ENCODE results near the gene SLIT1.

SLIT1 gene

DNA sequence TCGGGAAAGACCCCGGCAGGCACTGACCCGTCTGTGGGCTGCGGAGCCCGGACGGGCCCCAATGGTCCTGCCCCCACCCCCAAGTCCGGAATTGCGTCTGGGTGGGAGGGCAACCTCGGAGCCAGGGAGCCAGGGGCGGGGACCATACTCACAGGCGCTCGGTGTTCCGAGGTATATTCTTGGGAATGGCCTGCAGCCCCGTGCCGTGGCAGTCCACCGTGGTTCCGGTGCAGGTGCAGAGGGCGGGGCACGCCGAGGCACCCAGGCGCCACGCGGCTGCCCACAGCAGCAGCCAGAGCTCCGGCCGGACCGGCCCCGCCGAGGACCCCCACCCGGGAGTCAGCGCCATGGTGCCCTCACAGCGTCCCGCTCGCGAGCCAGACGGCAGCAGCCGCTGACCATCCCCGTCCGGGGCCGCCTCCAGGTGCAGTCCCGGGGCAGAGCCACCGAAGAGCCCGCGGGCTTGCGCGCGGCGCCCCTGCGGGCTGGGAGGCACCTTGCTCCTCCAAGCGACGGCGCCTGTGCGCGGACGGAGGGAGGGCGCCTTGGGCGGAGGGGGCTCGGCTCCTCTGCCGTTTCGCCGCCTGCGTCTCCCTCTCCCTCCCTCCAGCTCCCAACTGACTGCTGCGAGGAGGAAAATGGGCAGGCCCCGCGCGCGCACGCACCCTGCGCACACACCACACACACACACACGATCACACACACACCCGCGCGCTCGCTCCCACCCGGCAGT, at the start of gene SLIT1:
SLIT1 (minus strand) TSS at position 634 of the 733 bp plus-strand sequence; CDS start at position 349, 285 bp downstream.
- DNase-seq, result no peak

DNA sequence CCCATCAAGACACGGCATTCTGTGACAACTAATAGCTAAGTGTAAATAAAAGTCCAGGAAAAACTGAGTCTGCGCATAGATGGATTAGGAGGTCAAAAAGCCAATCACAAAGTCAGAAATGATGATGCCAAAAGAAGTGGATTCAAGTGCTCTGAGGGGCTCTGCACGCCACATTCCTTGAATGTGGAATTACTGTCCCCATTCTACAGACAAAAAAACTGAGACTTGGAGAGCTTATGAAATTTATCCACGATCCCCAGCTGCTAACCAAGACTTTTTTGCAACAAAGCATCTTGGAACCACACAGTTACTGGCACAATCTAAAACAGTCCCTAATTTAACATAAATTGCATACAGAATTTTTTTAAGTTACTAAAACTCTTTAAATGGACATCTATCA, 49.6 kb upstream of the SLIT1 start:
- DNase-seq, result no peak

GRCh38 chr10:97234400-97234799, 48.6 kb upstream of the SLIT1 start:
- DNase-seq, result no peak

DNA sequence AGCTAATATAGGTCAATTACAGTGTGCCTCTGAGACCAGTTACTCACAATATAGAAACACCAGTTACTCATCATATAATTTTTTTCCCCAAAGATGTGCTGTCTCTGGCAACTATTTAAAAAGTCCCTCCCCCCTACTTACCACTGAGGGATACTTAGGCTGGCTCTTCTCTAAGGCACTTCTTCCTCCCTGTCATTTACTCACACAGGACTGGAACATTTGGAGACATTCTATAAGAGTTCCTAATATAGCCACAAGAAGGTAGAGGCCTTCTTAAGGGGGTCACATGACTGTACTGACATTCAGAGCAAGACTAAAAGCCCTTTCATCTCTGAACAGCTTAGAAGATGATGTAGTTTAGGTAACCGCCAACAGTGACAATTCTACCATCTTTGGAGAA, 44.4 kb upstream of the SLIT1 start:
- no peak for DNase-seq

GRCh38 chr10:97229322-97230015, 43.7 kb upstream of the SLIT1 start:
- DNase-seq, result no peak

DNA sequence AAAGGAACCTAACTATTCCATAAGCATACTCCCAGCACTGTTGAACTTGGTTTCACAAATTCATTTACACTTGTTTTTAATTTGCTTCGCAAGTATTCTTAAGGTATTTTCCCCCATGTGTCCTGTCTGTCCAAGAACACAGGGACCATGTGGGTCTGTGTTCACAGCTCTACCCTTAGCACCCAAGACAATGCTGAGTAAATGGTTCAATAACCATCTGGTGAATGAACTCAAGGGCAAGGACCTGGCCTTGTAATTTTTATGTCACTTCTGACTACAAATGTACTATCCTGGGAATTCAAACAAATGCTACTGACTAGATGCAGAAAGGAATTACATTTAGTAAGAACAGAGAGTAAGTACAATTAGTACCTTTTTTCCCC, 43.0 kb upstream of the SLIT1 start:
- DNase-seq, result no peak

DNA sequence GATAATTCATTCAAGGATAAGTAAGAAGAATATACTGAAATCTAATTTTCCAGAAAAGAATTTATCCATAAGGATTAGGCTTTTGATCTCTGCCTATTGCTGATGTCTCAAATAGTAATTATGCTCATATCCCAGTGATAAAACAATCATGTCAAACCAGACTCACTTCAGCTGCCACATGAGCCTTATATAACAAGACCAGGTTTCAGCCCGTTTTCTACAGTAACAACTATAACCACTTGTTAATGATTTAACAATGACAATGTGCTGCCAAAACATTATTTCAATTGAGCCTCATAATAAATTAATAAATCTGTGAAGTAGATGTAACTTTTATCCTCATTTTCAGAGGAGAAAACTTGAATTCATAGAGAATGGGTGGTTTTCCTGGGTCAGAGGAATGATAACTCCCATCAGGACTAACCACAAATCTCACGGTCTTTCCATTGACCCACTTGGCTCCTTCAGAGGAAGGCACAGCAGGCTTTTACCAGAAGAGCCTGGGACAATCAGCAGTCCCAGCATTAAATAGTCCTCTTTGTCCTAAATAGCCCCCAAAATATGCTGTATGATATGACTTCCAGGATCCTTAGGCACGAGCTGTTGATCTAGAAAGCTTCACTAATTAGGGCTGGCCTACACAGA, 42.5 kb upstream of the SLIT1 start:
- DNase-seq, result no peak

DNA sequence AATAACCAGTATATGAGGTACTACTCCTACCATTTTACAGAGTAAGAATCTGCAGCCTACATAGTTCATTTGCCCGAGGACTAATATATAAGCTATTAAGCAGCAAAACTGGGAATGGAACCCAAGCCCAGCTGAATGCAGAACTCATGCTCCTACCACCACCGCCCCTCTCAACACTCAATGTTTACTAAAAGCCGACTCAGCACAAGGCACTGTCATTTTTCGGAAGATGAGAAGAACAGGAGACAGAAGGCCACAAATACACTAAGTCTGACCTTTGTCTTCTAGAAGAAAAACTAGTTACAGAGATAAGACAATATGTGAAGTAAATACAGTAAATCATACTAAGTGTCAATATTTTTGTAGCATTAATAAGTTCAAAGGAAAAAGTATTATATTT, 40.6 kb upstream of the SLIT1 start:
- no peak for DNase-seq

DNA sequence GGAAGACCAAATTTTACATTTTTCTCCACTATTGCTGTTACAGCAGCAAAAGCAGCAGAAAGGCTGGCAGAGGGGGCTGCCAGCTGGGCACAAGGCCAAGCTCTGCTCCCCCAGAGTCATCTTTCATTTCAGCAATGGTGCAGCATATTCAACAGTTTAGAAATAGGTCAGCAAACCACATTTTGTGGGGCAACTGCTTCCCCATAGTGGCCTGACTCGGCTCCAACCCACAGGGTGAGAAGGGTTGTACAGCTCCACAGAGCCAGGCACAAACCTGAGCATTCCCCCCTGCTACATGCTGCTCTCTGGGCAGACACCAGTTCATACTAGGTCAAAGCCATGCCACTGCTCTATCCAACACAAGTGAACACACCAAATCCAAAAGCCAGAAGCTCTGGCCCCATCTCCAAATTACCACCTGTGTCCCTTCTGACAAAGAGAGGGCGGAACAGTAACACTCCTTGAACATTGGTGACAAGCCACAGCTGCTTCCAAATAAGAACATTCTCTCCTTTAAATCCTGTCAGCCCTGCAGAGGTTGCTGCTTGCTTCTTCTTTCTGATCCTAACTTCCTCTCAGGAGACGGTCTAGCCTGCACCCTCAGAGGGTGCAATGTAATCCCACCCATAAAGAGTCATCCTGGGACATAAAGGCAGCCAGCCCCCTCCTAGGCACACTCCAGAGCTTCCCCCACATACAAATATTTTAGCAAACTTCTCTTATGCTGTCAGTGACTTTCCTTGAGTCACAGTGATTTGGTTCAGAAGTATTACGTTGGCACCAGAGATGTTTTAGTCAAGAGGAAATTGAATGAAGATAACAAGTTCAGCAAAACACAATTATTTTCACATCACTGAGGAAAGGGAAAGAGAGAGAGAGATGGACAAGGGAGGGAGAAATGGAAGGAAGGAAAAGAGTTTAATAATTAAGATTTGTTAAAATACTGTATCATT, 39.0 kb upstream of the SLIT1 start:
- no peak for DNase-seq

- no peak for DNase-seq
Measured at GRCh38 chr10:97222326-97222961, 36.7 kb upstream of the SLIT1 start.

DNA sequence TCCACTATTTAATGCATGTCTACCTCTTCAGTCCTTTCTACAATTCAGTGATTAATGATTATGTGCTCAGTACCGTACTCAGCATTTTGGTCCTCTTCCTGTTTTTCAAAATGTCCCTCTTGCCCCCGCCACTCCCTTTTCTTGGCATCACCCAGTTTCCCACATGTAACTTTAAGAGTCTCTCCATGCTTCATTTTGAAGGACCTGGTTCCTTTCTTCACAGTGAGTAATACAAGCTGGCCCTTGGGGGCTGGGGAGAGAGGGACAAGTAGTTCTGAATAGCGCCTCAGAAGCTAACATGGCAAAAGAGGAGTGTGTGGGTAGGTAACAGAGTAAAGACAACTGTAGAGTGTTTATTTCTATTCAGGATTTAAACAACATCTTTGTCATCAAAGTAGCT, 34.6 kb upstream of the SLIT1 start:
- no peak for DNase-seq

GRCh38 chr10:97217299-97217698, 31.5 kb upstream of the SLIT1 start:
- DNase-seq, result no peak

DNA sequence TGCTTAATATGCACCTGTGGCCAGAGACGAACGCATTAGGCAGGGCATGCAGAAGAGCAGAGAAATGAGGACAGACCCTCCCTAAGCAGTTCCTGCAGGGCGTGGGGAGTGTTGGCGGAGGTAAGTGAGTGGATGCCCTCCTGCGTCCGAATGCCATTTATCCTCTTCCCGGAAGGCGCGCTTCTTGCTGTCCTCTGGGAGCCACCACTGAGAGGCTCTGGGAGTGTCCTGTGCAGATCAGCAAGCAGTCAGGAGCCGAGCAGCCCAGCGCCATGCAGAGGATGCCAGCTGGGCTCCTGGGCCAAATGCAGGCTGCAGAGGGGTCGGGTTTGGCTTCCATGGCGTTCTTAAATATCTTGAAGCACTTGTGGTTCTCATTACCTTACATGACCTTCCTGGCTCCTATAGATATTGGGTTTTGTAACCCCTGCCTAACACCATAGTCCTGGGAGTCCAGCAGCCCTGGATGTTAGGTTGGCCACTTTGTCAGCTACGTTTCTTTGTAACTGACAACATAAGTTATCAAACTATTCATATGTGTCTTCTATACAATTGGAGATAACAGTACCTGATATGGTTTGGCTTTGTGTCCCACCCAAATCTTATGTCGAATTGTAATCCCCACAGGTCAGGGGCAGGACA, 30.0 kb upstream of the SLIT1 start:
- no peak for DNase-seq

DNA sequence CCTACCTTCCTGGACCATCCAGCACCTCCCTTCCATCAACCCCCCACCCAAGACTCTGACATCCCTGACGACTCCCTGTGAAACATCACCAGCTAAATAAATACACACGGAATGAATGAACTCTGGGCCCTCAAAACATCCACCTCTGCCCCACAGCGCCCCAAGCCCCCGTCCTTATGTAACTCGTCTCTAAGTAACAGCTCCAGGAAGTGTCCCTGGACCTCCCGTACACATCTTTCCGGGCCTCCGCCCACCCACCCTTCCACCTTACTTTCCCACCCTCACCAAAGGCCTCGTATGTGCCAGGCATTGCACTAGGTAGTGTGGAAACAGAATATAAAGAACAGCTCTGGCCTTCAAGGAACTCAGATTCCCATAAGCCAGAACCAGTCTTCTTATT, 27.7 kb upstream of the SLIT1 start:
- no peak for DNase-seq

DNA sequence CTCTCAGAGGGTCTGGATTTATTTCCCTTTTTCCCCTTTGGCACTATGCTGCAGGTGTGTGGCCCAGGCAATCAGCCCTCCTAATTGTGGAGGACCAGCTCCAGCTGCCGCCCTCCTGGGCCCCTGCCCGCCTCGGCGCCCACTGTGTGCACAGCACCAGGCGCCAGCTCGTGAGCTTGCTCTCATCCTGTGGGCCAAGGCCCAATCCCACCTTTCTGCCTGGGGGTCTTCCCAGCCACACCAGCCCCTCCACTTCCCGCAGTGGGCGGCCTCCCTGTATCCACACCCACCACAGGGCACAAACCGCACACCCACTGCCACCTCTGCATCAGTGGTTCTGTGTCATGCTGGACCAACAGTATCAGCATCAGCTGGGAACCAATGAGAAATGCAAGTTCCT, 25.5 kb upstream of the SLIT1 start:
- no peak for DNase-seq

- peak; percentile 52 for DNase-seq
Measured at GRCh38 chr10:97210543-97210960, 24.8 kb upstream of the SLIT1 start.

DNA sequence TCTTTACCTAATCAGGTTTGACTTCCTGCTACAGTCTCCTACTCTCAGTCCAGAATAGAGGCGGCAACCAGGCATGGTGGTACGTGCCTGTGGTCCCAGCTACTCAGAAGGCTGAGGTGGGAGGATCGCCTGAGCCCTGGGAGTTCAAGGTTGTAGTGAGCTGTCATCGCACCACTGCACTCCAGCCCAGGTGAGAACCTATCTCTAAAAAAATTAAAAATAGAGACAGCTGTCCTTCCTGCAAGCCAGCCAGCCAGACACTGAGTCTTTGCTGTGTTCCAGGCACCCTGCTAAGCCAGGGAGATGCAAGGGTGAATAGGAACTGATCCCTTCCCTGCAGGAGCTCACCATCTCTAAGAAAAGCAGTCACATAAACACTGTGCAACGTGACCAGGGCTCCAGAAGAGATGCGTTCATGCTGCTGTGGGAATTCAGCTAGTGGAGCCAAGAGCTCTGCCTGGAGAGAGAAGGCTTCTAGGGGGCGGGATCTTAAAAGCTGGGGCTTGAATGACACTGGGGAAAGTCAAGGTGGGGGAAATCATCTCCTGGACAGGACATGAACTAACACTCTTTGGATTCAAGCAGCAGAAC, 22.1 kb upstream of the SLIT1 start:
- DNase-seq, result no peak

DNA sequence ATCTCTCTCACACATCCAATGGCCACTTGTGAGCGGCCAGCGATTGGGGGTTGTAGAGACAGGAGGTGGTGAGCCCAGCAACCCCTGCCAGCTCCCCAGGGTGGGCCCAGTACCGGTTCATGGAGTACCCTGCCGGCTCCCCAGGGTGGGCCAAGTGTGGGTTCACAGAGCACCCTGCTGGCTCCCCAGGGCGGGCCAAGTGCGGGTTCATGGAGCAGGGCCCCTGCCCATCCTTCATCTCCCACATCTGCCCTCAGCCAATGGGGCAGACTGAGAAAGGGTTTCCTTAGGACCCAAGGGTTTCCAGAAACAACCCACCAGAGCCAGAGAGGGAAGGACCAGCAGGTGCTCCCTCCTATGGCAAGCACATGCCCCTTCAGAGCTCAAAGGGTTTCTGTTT, 21.4 kb upstream of the SLIT1 start:
- DNase-seq, result no peak

DNA sequence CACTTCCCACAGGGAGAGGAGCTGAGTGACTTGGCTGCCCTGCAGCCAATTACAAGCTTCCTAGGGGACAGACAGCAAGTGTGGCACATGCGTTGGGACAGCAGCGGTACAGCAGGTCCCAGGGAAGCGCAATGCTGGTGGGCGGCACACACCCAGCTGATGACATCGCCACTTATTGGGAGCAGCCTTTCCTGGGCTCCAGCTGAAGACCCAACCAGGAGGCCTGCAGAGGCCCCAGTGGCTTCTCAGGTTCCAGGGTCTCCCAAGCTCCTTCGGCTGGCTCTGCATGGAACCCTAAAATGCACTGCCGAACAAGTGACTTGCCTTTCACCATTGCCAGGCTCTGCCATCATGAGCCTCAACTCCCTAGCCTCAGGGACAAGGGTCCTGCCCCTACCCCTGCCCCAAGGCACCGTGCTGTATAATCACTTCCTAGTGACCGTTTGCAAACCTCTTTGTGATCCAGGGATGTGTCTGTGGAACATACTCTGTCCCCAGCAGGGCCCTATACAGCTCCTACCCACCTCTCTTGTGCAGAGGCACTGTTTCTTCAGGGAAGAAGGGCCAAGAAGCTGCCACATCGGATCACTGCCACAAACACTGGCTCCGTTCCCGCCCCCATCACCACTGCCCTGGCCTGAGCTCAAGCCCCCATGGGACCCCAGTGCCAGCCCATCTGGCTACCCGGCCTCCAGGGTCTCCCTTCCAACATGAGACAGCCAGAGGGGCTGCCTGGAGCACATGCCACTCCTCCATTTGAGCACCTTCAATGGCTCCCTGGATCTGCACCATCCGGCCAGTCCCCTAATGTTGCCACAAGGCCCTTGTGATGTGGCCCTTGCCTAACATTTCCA, 19.3 kb upstream of the SLIT1 start:
- DNase-seq, result no peak

DNA sequence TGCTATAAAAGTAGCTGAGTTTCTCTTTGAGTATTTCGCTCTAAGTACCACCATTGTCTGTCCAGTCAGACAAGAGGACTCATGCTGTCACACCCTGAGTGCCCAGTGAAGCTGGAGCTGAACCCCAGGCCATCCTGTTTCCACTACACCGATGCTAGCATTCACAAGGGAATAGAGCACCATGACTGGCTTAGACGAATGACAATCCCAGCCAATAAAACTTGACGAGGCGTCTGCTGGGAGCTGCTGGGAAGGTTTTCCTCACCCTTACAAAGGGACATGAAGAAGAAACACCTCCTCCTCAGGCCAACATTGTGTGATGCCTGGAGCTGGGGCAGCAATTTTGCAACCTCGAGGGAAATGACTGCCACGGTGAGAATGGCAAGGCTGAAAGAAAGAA, 17.5 kb upstream of the SLIT1 start:
- DNase-seq, result no peak

DNA sequence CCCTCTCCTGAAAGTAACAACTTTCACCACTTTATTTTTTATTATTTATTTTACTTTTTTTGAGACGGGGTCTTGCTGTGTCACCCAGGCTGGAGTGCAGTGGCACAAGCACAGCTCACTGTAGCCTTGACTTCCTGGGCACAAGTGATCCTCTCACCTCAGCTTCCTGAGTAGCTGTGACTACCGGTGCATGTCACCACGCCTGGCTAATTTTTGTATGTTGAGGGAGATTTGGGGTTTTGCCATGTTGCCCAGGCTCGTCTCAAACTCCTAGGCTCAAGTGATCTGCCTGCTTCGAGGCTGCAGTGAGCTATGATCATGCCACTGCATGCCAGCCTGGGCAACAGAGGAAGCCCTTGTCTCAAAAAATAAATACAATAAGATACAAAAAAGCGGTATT, 14.9 kb upstream of the SLIT1 start:
- DNase-seq, result no peak

Measured in stimulated activated naive CD4-positive, alpha-beta T cell treated with Interleukin-2 at 50 U/mL for 16 hours (primary cell).